Mucosa of gallbladder (tissue), 1 donor: ENCODE measurements around the gene PTBP1. TPM values are rescaled to one million over a fixed set of nuclear protein-coding genes. Genes with fewer than 3 reads are reported as not detected.

Experiments used
- DNase-seq: peaks from one replicate; pipeline ENCODE4 v3.0.0-alpha.2; 2020; ENCODE audit warnings: low spot score
- total RNA-seq: library from RNA; stranded (reverse); gene quantifications from one replicate; pipeline ENCODE4 v1.2.1, GENCODE V29; 2021
- donor health status: DM: no; HTN: no; CAD: no.

Gene PTBP1
- total RNA-seq, 1 donor from 2014 or later = 270 TPM

DNA sequence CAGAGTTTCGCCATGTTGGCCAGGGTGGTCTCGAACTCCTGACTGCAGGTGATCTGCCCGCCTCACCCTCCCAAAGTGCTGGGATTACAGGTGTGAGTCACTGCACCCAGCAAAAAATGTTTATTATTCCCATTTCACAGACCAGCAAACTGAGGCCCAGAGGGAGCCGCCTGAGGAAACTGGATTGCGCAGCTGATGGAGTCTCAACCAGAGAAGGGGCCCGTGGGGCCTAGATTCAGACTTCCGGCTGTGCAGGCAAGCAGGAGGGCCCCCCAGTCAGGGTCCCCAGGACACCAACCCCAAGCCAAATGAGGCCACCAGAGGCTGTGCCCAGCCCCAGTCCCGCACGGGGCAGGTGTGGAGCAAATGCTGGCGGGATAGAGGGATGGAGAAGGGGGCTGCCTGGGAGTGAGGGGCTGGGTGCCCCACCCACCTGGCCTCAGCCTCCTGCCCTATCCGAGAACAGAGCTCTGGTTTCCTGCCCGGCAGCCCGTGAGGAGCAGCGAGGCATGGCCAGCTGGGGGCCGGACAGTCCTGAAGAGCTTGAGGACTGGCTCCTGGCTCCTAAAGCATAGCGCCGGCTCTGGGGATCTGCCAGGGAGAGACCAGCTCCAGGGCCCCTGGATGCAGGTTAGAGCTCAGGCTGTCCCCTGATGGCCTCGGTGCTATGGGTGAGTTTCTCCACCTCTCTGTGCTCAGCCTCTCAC is 24.4 kb upstream of the PTBP1 start:
- no peak for DNase-seq

- no peak for DNase-seq
Measured at GRCh38 chr19:776549-776948, 20.7 kb upstream of the PTBP1 start.

GRCh38 chr19:778910-779653 is 18.2 kb upstream of the PTBP1 start:
- DNase-seq = peak; percentile 57

DNA sequence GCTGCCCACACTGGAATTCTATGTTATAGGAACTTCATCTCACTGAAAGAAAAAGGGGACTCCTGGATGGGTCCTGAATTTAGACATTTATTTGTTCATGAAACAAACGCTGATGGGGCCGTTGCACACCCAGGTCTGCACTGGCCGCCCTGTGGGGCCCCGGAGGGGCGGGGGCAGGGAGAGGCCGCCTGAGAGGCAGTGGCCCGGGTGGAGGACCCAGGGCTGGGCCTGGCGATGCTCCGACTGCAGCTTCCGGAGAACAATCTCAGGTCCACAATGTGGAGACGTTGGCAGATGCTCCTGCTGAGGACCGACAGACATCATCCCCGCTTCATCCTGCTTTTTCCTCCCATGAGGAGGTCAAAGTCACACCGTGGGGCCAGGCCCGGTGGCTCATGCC is 16.3 kb upstream of the PTBP1 start:
- no peak for DNase-seq

GRCh38 chr19:781800-782184 is 15.5 kb upstream of the PTBP1 start:
- DNase-seq = no peak

DNA sequence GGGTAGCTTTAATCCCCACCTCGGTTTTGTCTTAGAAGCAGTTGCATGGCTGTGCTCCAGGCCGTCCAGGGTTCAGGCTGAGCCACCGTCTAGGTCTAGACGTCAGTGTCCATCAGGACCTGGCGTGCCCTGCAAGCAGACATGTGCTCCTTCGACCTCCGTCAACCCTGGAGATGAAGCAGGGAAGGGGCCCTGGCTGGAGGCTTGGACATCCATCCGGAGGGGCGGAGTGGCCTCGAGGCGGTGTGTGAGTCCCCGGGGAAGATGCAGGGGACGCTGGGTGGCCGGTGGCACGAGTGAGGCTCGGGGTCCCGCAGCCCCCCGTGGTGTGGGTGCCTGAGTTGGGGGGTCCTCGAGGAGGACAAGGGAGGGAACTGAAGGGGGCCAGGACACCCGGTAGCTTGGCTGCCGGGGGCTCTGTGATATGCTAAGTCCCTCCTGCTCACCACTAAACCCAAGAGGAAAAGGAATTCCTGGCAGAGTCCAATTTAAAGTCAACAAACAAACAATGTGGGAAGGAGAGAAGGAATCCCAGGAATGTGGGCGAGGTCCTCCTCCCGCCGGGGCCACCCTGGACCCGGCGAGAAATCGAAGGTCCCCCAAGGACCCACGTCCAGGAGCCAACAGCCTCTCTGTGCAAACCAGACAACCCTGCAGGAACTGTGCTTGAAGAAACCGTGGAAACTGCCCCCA is 14.9 kb upstream of the PTBP1 start:
- peak; percentile 76 for DNase-seq

DNA sequence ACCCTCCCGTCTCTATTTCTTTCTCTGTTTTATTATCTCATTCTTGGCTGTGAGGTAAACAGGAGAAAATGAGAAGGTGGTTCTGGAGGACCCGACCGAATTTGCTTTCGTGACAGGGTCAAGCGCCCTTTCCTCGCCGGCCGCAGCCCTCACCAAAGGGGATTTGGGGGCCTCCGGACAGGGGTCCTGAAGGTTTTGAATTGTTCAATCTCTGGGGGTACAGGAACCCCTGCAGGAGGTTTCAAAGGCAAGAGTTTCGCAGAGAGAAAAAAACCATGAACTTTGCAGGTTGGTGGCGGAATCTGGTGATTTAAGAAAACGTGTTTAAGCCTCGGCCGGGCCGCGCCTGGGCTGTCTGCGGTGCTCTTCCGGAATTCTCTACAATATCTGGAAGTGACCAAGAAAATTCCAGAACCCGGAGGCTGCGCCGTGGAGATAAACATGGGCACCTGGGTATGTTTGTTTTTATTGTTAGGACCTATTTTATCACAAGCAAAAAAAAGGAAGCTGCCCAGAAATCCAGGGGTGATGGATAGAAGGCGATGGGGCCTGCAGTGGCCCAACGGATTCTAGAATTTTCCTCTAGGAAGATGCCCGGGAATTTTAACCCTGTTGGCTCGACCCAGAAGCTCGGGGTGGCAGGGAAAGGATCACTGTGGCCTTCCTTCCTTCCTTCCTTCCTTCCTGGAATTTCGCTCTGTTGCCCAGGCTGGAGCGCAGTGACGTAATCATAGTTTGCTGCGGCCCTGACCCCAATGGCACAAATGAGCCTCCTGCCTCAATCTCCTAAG is 14.2 kb upstream of the PTBP1 start:
- no peak for DNase-seq

- DNase-seq = no peak
Measured at GRCh38 chr19:784541-784940, 12.7 kb upstream of the PTBP1 start.

DNA sequence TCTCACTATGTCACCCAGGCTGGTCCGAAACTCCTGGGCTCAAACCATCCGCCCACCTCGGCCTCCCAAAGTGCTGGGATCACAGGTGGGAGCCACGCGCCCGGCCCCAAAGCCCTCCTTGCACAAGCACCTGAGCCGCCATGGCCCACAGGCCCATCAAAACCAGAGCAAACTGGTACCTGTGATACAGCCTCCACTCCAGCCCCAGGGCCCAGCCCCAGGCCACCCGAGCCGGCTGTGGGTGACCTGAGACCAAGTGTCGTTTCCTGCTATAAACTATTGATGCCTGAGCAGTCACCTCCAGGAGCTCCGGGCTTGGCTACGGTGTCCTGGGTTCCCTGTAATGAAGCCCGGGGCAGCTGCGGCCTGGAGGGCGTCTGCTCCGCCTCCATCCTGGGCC is 9.7 kb upstream of the PTBP1 start:
- DNase-seq = no peak

DNA sequence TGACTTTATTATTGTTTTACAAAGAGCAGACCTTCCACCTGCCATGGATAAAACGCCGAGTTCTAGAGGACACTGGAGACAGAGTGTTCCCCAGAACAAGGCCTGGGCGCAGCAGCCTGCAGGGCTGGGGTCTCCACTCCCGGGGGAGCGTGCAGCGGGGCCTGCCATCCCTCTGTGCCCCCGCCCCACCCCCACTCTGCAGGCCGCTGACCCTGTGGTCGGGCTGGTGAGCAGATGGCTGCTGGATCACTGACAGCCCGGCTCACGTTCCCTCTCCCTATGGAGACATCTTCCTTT is 8.6 kb upstream of the PTBP1 start:
- no peak for DNase-seq

DNA sequence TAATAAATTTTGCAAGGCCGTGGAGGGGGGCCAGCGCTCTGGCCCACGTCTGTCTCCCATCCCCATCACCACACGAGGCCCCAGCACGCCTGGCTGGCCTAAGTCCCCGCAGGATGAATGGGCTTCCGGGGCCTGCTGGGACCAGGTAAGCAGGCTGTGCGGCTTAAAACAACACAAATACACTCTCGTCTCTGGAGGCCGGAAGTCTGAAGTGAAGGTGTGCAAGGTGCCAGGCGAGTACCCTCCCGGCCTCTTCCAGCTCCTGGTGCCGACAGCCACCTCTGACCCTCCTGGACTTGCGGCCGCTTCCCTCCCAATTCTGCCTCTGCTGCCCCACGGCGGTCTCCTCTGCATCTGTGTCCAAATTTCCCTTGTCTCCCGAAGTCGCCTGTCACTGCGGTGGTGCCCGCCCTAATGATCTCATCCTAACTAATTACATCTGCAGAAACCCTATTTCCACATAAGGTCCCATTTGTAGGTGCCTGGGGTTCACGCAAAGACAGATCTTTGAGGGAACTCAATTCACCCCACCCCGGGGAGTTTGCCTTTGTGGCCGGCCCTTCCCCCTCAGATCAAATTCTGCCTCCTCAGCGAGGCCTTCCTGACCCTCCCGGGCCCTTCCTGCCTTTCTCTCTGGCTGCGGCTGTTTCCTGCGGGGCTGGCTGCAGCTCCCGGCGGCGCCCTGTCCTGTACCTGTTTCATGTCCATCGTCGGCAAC is 8.1 kb upstream of the PTBP1 start:
- DNase-seq = no peak

DNA sequence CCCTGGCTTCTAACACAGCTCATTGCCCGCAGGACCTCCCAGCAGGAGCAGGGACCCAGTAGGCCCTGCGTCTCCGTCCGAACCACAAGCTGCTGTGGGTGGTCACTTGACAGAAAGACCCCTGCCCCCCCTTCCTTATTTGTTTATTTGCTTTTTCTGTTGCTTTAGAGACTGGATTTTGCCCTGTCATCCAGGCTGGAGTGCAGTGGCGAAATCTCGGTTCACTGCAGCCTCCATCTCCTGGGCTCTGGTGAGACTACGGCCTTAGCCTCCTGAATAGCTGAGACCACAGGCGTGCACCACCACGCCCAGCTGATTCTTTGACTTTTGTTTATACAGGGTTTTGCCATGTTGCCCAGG is 7.6 kb upstream of the PTBP1 start:
- no peak for DNase-seq

DNA sequence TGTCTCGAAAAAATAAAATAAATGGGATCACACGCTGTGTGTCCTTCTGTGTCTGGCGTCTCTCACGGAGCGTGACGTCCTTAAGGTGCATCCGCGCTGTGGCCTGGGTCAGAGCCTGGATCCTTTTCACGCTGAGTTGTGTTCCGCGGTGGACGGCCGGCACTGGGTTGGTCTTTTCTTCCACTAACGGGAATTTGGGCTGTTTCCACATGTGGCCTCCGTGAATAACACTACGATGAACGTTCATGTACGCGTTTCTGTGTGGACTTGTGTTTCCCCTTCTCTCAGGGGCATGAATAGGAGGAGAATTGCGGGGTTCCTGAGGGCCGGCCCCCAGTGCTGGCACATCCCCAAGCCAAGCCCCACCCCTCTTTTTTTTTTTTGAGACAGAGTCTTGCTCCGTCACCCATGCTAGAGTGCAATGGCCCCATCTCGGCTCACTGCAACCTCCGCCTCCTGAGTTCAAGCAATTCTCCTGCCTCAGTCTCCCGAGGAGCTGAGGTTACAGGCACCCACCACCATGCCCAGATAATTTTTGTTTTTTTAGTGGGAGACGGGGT is 6.2 kb upstream of the PTBP1 start:
- no peak for DNase-seq

DNA sequence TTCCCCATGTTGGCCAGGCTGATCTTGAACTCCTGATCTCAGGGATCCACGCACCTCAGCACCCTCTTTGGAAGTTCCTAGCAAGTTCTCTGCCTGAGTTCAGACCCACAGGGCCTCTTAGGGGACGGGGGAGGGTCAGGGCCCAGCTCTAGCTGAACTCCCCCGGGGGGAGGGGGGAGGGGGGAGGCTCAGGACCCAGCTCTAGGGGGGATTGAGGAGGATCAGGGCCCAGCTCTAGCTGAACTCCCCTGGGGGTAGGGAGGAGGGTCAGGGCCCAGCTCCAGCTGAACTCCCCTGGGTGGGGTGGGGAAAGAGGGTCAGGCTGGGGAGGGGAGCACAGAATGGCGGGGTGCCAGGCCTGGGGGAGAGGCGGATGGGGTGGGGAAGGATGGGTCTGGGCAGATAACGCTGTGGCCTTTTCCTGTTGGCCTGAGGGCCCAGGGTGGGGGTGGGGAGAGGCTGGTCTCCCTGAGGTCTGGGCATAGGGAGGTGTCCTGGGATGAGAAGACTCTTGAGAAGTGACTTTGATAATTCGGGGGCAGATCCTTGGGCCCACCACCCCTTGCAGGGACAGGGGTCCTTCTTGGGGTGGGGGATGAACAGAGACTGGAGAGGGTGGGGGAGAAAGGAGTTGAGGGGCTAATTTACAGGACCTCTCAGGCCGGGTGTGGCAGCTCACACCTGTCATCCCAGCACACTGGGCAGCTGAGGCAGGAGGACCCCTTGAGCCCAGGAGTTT is 5.5 kb upstream of the PTBP1 start:
- no peak for DNase-seq

- no peak for DNase-seq
Measured at GRCh38 chr19:792306-792885, 4.9 kb upstream of the PTBP1 start.

DNA sequence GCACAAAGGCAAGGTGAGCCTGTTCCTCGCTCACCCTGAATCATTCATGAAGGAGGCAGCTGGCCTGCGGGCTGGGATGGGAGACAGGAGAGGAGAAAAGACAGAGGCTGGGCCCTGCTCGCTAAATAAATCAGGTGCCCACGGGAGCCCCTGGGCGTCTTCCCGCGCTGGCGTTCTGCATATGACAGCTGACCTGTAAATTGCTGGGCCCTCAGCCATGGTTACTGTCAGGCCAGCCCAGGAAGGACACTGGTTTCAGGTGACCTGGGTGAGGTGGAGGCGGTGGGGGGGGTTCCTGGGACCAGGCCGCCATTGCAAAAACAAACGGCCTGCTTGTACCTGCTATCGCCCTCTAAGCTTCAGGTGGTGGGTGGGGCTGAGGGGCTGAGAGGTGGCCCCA is 3.4 kb upstream of the PTBP1 start:
- DNase-seq = no peak

GRCh38 chr19:795073-795611 is 2.1 kb upstream of the PTBP1 start:
- DNase-seq = no peak

DNA sequence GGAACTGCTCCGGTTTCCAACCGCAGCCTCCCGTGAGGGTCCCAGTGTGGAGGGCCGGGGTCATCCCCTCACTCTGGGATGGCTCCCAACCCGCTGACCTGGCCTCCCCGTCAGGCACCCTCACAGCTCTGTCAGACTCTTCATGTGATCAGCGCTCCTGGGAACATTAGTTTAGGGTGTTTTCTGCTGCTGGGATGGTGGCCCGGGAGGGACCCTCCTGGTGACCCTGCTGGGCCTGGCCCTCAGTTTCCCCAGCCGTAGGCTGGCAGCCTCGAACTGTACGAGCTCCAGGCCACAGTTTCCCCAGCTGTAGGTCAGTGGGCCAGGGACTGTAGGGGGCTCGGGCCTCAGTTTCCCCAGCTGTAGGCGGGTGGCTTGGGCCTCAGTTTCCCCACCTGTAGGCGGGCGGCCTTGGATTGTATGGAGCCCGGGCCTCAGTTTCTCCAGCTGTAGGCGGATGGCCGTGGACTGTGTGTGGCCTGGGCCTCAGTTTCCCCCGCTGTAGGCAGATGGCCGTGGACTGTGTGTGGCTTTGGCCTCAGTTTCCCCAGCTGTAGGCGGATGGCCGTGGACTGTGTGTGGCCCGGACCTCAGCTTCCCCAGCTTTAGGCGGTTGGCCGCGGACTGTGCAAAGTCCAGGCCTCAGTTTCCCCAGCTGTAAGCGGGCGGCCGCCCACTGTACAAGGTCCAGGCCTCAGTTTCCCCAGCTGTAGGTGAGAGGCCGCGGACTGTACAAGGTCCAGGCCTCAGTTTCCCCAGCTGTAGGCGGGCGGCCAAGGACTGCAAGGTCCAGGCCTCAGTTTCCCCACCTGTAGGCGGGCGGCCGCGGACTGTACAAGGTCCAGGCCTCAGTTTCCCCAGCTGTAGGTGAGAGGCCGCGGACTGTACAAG is 1.3 kb upstream of the PTBP1 start:
- DNase-seq = no peak
